GM12878 (cell line): ENCODE data around the gene TP73. TPM values are rescaled to one million over a fixed set of nuclear protein-coding genes. Genes with fewer than 3 reads are reported as not detected.

Experiments used
- ATAC-seq: fragments of 200-7000 bp; cut with Tn5 transposase; 3 replicates; pipeline ENCODE4 v1.9.1; 2020; ENCODE audit warnings: mild to moderate bottlenecking, moderate library complexity
- BruUV-seq: library from RNA; stranded (reverse); fragments of 400-500 nt; replicated peaks from 2 replicates; lab custom pipeline; 2021; lab: Mats Ljungman, UMichigan
- CTCF ChIA-PET: fragments of 300-600 bp; sonication (Branson Sonifier 250); formaldehyde crosslinking; extraction: SDS; loops from one replicate; lab custom pipeline; 2021; ENCODE audit warnings: inconsistent platforms; lab: Yijun Ruan, JAX
- POLR2A ChIA-PET: fragments of 350-600 bp; formaldehyde crosslinking; extraction: SDS; loops from one replicate; lab custom pipeline; 2021; ENCODE audit warnings: inconsistent platforms; lab: Charles Lee
- RAD21 ChIA-PET: fragments of 300-600 bp; sonication (Branson Sonifier 250); formaldehyde crosslinking; loops from one replicate; lab custom pipeline; 2023; ENCODE audit warnings: antibody characterized with exemption; ENCODE audit not compliant: unreplicated experiment; lab: Charles Lee
- SMC1A ChIA-PET: fragments of 300-600 bp; sonication (Branson Sonifier 250); formaldehyde crosslinking; loops from one replicate; lab custom pipeline; 2023; ENCODE audit not compliant: unreplicated experiment, uncharacterized antibody; lab: Charles Lee
- DNase-seq: peaks from one replicate; pipeline ENCODE4 v3.0.0-alpha.2; 2011; ENCODE audit warnings: low read depth, low spot score
- FAIRE-seq: peaks from 3 replicates; lab custom pipeline; 2011; peaks lifted over from hg19 to GRCh38; lab: Jason Lieb, UNC
- H2AFZ ChIP-seq: 2 replicates; pipeline ENCODE4 v1.6.0; 2011; ENCODE audit warnings: low read depth, low read length, control low read depth; ENCODE audit not compliant: control insufficient read depth
- H3K27ac ChIP-seq: 2 replicates; pipeline ENCODE4 v1.5.1; 2011; ENCODE audit warnings: control low read depth; ENCODE audit not compliant: control insufficient read depth, insufficient read depth
- H3K27me3 ChIP-seq, 2 experiments: replicated peaks in 1 of 2; 2 replicates each; pipeline versions ENCODE4 v1.6.0 to v1.6.1; 2011; ENCODE audit warnings: low read length in 1 of 2; ENCODE audit not compliant: control insufficient read depth in 2 of 2, insufficient read depth in 2 of 2
- H3K36me3 ChIP-seq, 2 experiments: 2 replicates each; pipeline ENCODE4 v1.5.1; 2011; ENCODE audit warnings: low read length in 1 of 2; ENCODE audit not compliant: control insufficient read depth in 2 of 2, insufficient read depth in 2 of 2
- H3K4me1 ChIP-seq: 2 replicates; pipeline ENCODE4 v1.6.1; 2011; ENCODE audit warnings: mild to moderate bottlenecking, low read length, moderate library complexity, mixed read lengths; ENCODE audit not compliant: control insufficient read depth, insufficient read depth
- H3K4me2 ChIP-seq: 2 replicates; pipeline ENCODE4 v1.6.0; 2011; ENCODE audit warnings: control low read depth; ENCODE audit not compliant: control insufficient read depth, insufficient read depth
- H3K4me3 ChIP-seq: fragments of 200-600 bp; sonication (generic); 2 replicates; pipeline ENCODE4 v1.5.1; 2016
- H3K79me2 ChIP-seq: 2 replicates; pipeline ENCODE4 v1.6.0; 2011; ENCODE audit warnings: low read length; ENCODE audit not compliant: control insufficient read depth, insufficient read depth
- H3K9ac ChIP-seq: 2 replicates; pipeline ENCODE4 v1.8.0; 2011; ENCODE audit warnings: low read length, control low read depth, mixed read lengths; ENCODE audit not compliant: control insufficient read depth, insufficient read depth
- H3K9me3 ChIP-seq: replicated peaks from 3 replicates; pipeline ENCODE4 v1.5.1; 2011; ENCODE audit warnings: mild to moderate bottlenecking, low read length; ENCODE audit not compliant: control insufficient read depth, insufficient read depth
- H4K20me1 ChIP-seq: 2 replicates; pipeline ENCODE4 v1.6.0; 2011; ENCODE audit not compliant: control insufficient read depth, insufficient read depth
- CEBPZ ChIP-seq: fragments of 150-350 bp; IDR thresholded peaks from 2 replicates; pipeline ENCODE4 v1.6.1; 2016; ENCODE audit warnings: low read depth, low read length
- CREM ChIP-seq: IDR thresholded peaks from 2 replicates; pipeline ENCODE4 v1.6.1; 2014; ENCODE audit warnings: antibody characterized with exemption, low read depth
- ESRRA ChIP-seq: IDR thresholded peaks from 2 replicates; pipeline ENCODE4 v1.6.1; 2012; ENCODE audit warnings: mild to moderate bottlenecking, low read length, improper control_type of control experiment
- NRF1 ChIP-seq: conservative IDR thresholded peaks from 2 replicates; pipeline ENCODE4 v1.6.1; 2011; ENCODE audit warnings: mild to moderate bottlenecking, low read depth, low read length, improper control_type of control experiment
- REST ChIP-seq: IDR thresholded peaks from 2 replicates; pipeline ENCODE4 v1.6.1; 2012; ENCODE audit warnings: mild to moderate bottlenecking, low read depth, low read length
- STAT1 ChIP-seq: fragments of 450-650 bp; conservative IDR thresholded peaks from 2 replicates; pipeline ENCODE4 v1.6.1; 2014; ENCODE audit warnings: antibody characterized with exemption, mild to moderate bottlenecking
- ZNF217 ChIP-seq: fragments of 450-650 bp; IDR thresholded peaks from 2 replicates; pipeline ENCODE4 v1.6.1; 2017; ENCODE audit warnings: antibody characterized with exemption, mild to moderate bottlenecking
- WGBS: methylation state at CpG from one replicate; pipeline ENCODE4 v1.1.6; 2016; ENCODE audit warnings: low lambda C conversion rate; ENCODE audit not compliant: insufficient replicate concordance, insufficient coverage; ENCODE audit errors: missing lambda C conversion rate; 5-methylcytosine and 5-hydroxymethylcytosine counted together
- in situ Hi-C: fragments of 300-500 bp; cut with MboI; formaldehyde crosslinking; loops from 9 replicates; pipeline ENCODE4 v1.14.3; 2018; ENCODE audit warnings: mixed read lengths
- intact Hi-C: fragments of 100-400 bp; cut with micrococcal nuclease; formaldehyde crosslinking; loops from one replicate; pipeline ENCODE4 v1.14.2; 2022; ENCODE audit not compliant: unreplicated experiment
- polyA plus RNA-seq, 11 experiments: library from polyadenylated mRNA; depleted of rRNA in 4 of 11; unstranded in 6 of 11; stranded (reverse) in 5 of 11; fragments of >200 nt; fragmentation: Nextera tagmentation in 4 of 11; fragmentation: Illumina TruSeq in 1 of 11; extraction: Ambion mirVana in 4 of 11; extraction: Trizol in 1 of 11; gene quantifications; 1 replicate in 1 of 11; 2 replicates in 10 of 11; pipeline versions ENCODE4 v1.2.1 to v1.2.3, GENCODE V29; 2011 to 2016; ENCODE audit warnings: inconsistent platforms in 2 of 11, missing spikeins in 2 of 11, low read depth in 1 of 11
- total RNA-seq, 4 experiments: library from RNA; depleted of rRNA in 3 of 4; stranded (reverse); fragments of >200 nt in 3 of 4; fragmentation: Illumina TruSeq in 1 of 4; extraction: Trizol in 1 of 4; gene quantifications; 2 replicates each; pipeline versions ENCODE4 v1.2.1 to v1.2.3, GENCODE V29; 2013 to 2021

The TP73 gene
- total and polyA plus RNA-seq, 10 of the 15 experiments (the other 5 are each of a cell fraction or from before 2014, with no cell fraction given) = 0.08 to 54.2 (median 14.9) TPM

- TF ChIP-seq CEBPZ (no peak), ZNF217 (no peak), REST (no peak)
Measured at GRCh38 chr1:3658231-3658615, 5.9 kb downstream of the TP73 start (continued).

GRCh38 chr1:3659093-3659492 lies 6.8 kb downstream of the TP73 start:
- ChIA-PET RAD21 (interaction anchor here (1.0 kb wide), 1 partner anchor 40 kb away, joined by 3 read pairs; no protein-coding TSS in a partner anchor), CTCF (interaction anchor here (1.0 kb wide), 1 partner anchor 8 kb away, joined by 3 read pairs; no protein-coding TSS in a partner anchor), SMC1A (interaction anchor here (1.3 to 1.8 kb wide), 4 partner anchors 9 to 24 kb away, joined by 3 to 5 read pairs (median 4); partner anchors contain the start of gene WRAP73), POLR2A (interaction anchor here (1.0 to 11.3 kb wide), 2 partner anchors 7 to 19 kb away, joined by 3 to 184 read pairs; no protein-coding TSS in a partner anchor)
- DNase-seq (no peak), ATAC-seq (no peak), FAIRE-seq (no peak)
- H3K4me2 ChIP-seq = no peak overlapping the region
- peaks cover 0 to 2% of the 10 kb centered on the region in 2 experiments; a peak in 2 of 4 replicates for H3K36me3 ChIP-seq
- H3K4me3 ChIP-seq = no peak overlapping the region
- H3K9ac ChIP-seq = no peak overlapping the region
- H2AFZ ChIP-seq = no peak overlapping the region
- WGBS = 88% methylated on average over 15 of the region's 15 CpGs
- peaks cover 92% of the 10 kb centered on the region for H3K79me2 ChIP-seq
- BruUV-seq = no TSS peak
- no peaks in the 10 kb centered on the region for H4K20me1 ChIP-seq
- in situ Hi-C loops = no loop called here
- H3K4me1 ChIP-seq = peaks cover 62% of the 10 kb centered on the region
- intact Hi-C loops = no loop called here
- H3K9me3 ChIP-seq = no peaks in the 10 kb centered on the region
- TF ChIP-seq STAT1 (no peak), CREM (no peak), NRF1 (no peak), ZNF217 (no peak), ESRRA (no peak)
- no peak overlapping the region for H3K27ac ChIP-seq
- H3K27me3 ChIP-seq = no peaks in the 10 kb centered on the region
